HCT116 (cell line): ENCODE measurements around the gene CREB3. TPM values are rescaled to one million over a fixed set of nuclear protein-coding genes. Genes with fewer than 3 reads are reported as not detected.
A peak's percentile ranks its signal among the peaks of the same experiment; 100 is the strongest.

Experiments
- ATAC-seq: fragments of 200-7000 bp; cut with Tn5 transposase; 2 replicates; pipeline ENCODE4 v1.9.1; 2020; ENCODE audit warnings: mild to moderate bottlenecking, moderate library complexity
- BruUV-seq: library from RNA; stranded (reverse); fragments of 400-500 nt; replicated peaks from 2 replicates; lab custom pipeline; 2021; lab: Mats Ljungman, UMichigan
- CTCF ChIA-PET: fragments of 300-600 bp; sonication (Branson Sonifier 250); formaldehyde crosslinking; loops from one replicate; lab custom pipeline; 2021; ENCODE audit warnings: antibody characterized with exemption; lab: Charles Lee
- POLR2A ChIA-PET: fragments of 300-600, 350-600 bp; sonication (Branson Sonifier 250); formaldehyde crosslinking; loops from one replicate; lab custom pipeline; 2021; ENCODE audit warnings: antibody characterized with exemption; lab: Charles Lee
- RAD21 ChIA-PET, 2 experiments: fragments of 300-600 bp; sonication (Branson Sonifier 250); formaldehyde crosslinking; loops; one replicate each; lab custom pipeline; 2023; ENCODE audit warnings: low total read pairs in 2 of 2; ENCODE audit not compliant: uncharacterized antibody in 2 of 2, unreplicated experiment in 2 of 2, low non-redundant PET in 1 of 2; lab: Charles Lee
- DNase-seq: peaks from one replicate; pipeline ENCODE4 v3.0.0-alpha.2; 2010; ENCODE audit warnings: low read depth, low spot score
- H2AFZ ChIP-seq: fragments of 200-600 bp; shearing (Covaris generic), sonication (generic); 2 replicates; pipeline ENCODE4 v1.6.1; 2017; ENCODE audit warnings: low read depth, mixed run types, mixed read lengths, antibody characterized with exemption, low read length; ENCODE audit not compliant: poor library complexity, severe bottlenecking
- H3K27ac ChIP-seq: 2 replicates; pipeline ENCODE4 v1.5.1; 2012; ENCODE audit warnings: low read depth, low read length
- H3K27me3 ChIP-seq: fragments of 200-600 bp; sonication (generic); 2 replicates; pipeline ENCODE4 v1.6.1; 2016; ENCODE audit warnings: mixed run types, low read length, mixed read lengths; ENCODE audit not compliant: insufficient read depth
- H3K36me3 ChIP-seq, 2 experiments: fragments of 200-500 bp in 1 of 2; fragments of 200-600 bp in 1 of 2; sonication (Bioruptor generic) in 1 of 2; sonication (generic) in 1 of 2; 2 replicates each; pipeline versions ENCODE4 v1.5.1 to v1.6.1; 2014 to 2016; ENCODE audit warnings: low read length in 2 of 2, inconsistent platforms in 1 of 2, mixed read lengths in 1 of 2, mixed run types in 1 of 2; ENCODE audit not compliant: insufficient read depth in 2 of 2, control insufficient read depth in 1 of 2
- H3K4me1 ChIP-seq, 2 experiments: fragments of 200-600 bp in 1 of 2; sonication (generic) in 1 of 2; 2 replicates each; pipeline versions ENCODE4 v1.5.1 to v1.6.1; 2012 to 2017; ENCODE audit warnings: low read length in 2 of 2, inconsistent platforms in 1 of 2, mild to moderate bottlenecking in 1 of 2, mixed read lengths in 1 of 2, mixed run types in 1 of 2, moderate library complexity in 1 of 2; ENCODE audit not compliant: insufficient read depth in 2 of 2, control insufficient read depth in 1 of 2
- H3K4me2 ChIP-seq: fragments of 200-600 bp; sonication (generic); 2 replicates; pipeline ENCODE4 v1.6.1; 2017; ENCODE audit warnings: mixed run types, low read length, mixed read lengths
- H3K4me3 ChIP-seq, 2 experiments: fragments of 200-600 bp in 1 of 2; sonication (generic) in 1 of 2; replicated peaks in 1 of 2; 2 replicates each; pipeline ENCODE4 v1.5.1; 2011 to 2016; ENCODE audit warnings: low read length in 2 of 2, control low read depth in 1 of 2, low read depth in 1 of 2, mild to moderate bottlenecking in 1 of 2, mixed read lengths in 1 of 2, mixed run types in 1 of 2
- H3K79me2 ChIP-seq: fragments of 200-600 bp; sonication (generic); 2 replicates; pipeline ENCODE4 v1.6.1; 2017; ENCODE audit warnings: mild to moderate bottlenecking, mixed run types, low read length, moderate library complexity, mixed read lengths; ENCODE audit not compliant: insufficient read depth
- H3K9ac ChIP-seq: fragments of 200-600 bp; sonication (generic); 2 replicates; pipeline ENCODE4 v1.6.1; 2016; ENCODE audit warnings: low read length, mixed read lengths
- H3K9me2 ChIP-seq: fragments of 200-600 bp; sonication (generic), shearing (Covaris generic); 2 replicates; pipeline ENCODE4 v1.6.1; 2017; ENCODE audit warnings: mixed run types, mild to moderate bottlenecking, moderate library complexity; ENCODE audit not compliant: insufficient read depth
- H3K9me3 ChIP-seq, 2 experiments: fragments of 200-500 bp in 1 of 2; fragments of 200-600 bp in 1 of 2; sonication (Bioruptor generic) in 1 of 2; sonication (generic) in 1 of 2; 2 replicates each; pipeline ENCODE4 v1.6.1; 2014 to 2017; ENCODE audit warnings: low read length in 2 of 2, mixed read lengths in 2 of 2, inconsistent platforms in 1 of 2, low read depth in 1 of 2, mild to moderate bottlenecking in 1 of 2, mixed run types in 1 of 2, moderate library complexity in 1 of 2; ENCODE audit not compliant: control insufficient read depth in 1 of 2, insufficient read depth in 1 of 2
- H4K20me1 ChIP-seq: fragments of 200-600 bp; sonication (generic), shearing (Covaris generic); 2 replicates; pipeline ENCODE4 v1.6.1; 2017; ENCODE audit warnings: mixed run types, mild to moderate bottlenecking, moderate library complexity; ENCODE audit not compliant: insufficient read depth
- ATF3 ChIP-seq: IDR thresholded peaks from 2 replicates; pipeline ENCODE4 v1.6.1; 2012
- POLR2A ChIP-seq: IDR thresholded peaks from 2 replicates; pipeline ENCODE4 v1.7.0; 2011; ENCODE audit warnings: borderline replicate concordance; ENCODE audit not compliant: insufficient read depth, insufficient read length; ENCODE audit errors: extremely low read depth
- POLR2AphosphoS5 ChIP-seq: IDR thresholded peaks from 2 replicates; pipeline ENCODE4 v1.6.1; 2011; ENCODE audit warnings: mild to moderate bottlenecking, low read depth, low read length, moderate library complexity
- RAD21 ChIP-seq: IDR thresholded peaks from 2 replicates; pipeline ENCODE4 v1.6.1; 2012; ENCODE audit warnings: low read depth, mild to moderate bottlenecking
- ZFX ChIP-seq: fragments of 450-650 bp; IDR thresholded peaks from 2 replicates; pipeline ENCODE4 v1.6.1; 2017
- intact Hi-C: fragments of 100-400 bp; cut with micrococcal nuclease; formaldehyde crosslinking; loops from 2 replicates; pipeline ENCODE4 v1.10.0; 2022
- total RNA-seq: library from RNA; stranded (reverse); gene quantifications from one replicate; pipeline ENCODE4 v1.2.1, GENCODE V29; 2021; ENCODE audit not compliant: unreplicated experiment

The CREB3 gene
- total RNA-seq, 1 experiment from 2014 or later = 22.3 TPM

GRCh38 chr9:35748242-35748857, 15.9 kb downstream of the CREB3 start:
- Histone ChIP-seq H3K9me3 (no peaks in the 10 kb centered on the region), H3K4me2 (peak overlapping the region; percentile 96), H4K20me1 (peaks cover 7% of the 10 kb centered on the region; the same call in 1 of the 2 replicates), H3K36me3 (peaks cover 36 to 37% of the 10 kb centered on the region in 2 experiments; a peak in 3 of 4 replicates), H3K27ac (peak overlapping the region; percentile 98), H3K9ac (peak overlapping the region; percentile 88), H3K9me2 (no peaks in the 10 kb centered on the region), H2AFZ (no peak overlapping the region), H3K79me2 (peaks cover 66% of the 10 kb centered on the region), H3K27me3 (no peaks in the 10 kb centered on the region), H3K4me3 (peak overlapping the region; percentile 89 to 92), H3K4me1 (peaks cover 21 to 25% of the 10 kb centered on the region in 2 experiments)
- TF ChIP-seq RAD21 (no peak), ZFX (no peak), POLR2A (peak; percentile 5)
- POLR2A ChIA-PET = interaction anchor here (1.7 to 2.5 kb wide), 2 partner anchors 10 to 16 kb away, joined by 5 to 23 read pairs; partner anchors contain the start of genes CREB3 and TLN1
- RAD21 ChIA-PET = no interaction called here
- DNase-seq (no peak), ATAC-seq (no peak)
- no TSS peak for BruUV-seq
- CTCF ChIA-PET = interaction anchor here (0.7 to 2.7 kb wide), 7 partner anchors 8 to 275 kb away, joined by 3 to 15 read pairs (median 5); partner anchors contain the start of genes CREB3 and TLN1
- intact Hi-C loops = no loop called here

GRCh38 chr9:35748858-35749514, 16.5 kb downstream of the CREB3 start, which contains the start of the genes GBA2 and RGP1:
GBA2 (minus strand) TSS chr9:35749228; CDS start chr9:35748704, 524 bp downstream.
RGP1 (plus strand) TSS chr9:35749287; CDS start chr9:35749756, 469 bp downstream.
- H3K79me2 ChIP-seq = peaks cover 62% of the 10 kb centered on the region

More at GRCh38 chr9:35748858-35749514, 16.5 kb downstream of the CREB3 start, which contains the start of the genes GBA2 and RGP1:
- H3K36me3 ChIP-seq = peaks cover 31 to 35% of the 10 kb centered on the region in 2 experiments; a peak in 3 of 4 replicates
- BruUV-seq = no TSS peak
- POLR2A ChIA-PET = interaction anchor here (1.7 to 2.5 kb wide), 2 partner anchors 10 to 16 kb away, joined by 5 to 23 read pairs; partner anchors contain the start of genes CREB3 and TLN1
- H3K27ac ChIP-seq = peak within 1 kb of the TSS; percentile 98
- no peaks in the 10 kb centered on the region for H3K9me2 ChIP-seq
- intact Hi-C loops = loop anchor here (1.0 kb wide), 1 partner anchor 17 kb away; the partner anchor contains the start of genes CREB3 and TLN1
- peak within 1 kb of the TSS; percentile 89 to 92 for H3K4me3 ChIP-seq
- peaks cover 7% of the 10 kb centered on the region; the same call in 1 of the 2 replicates for H4K20me1 ChIP-seq
- no peaks in the 10 kb centered on the region for H3K9me3 ChIP-seq
- H3K4me2 ChIP-seq = peak within 1 kb of the TSS; percentile 96
- H3K4me1 ChIP-seq = peaks cover 21 to 25% of the 10 kb centered on the region in 2 experiments
- CTCF ChIA-PET = interaction anchor here (1.0 to 2.7 kb wide), 6 partner anchors 12 to 274 kb away, joined by 3 to 15 read pairs (median 3); partner anchors contain the start of genes CREB3 and TLN1
- H2AFZ ChIP-seq = no peak within 1 kb of the TSS
- DNase-seq (peak; percentile 42), ATAC-seq (peak; percentile 87)
- no peaks in the 10 kb centered on the region for H3K27me3 ChIP-seq
- H3K9ac ChIP-seq = peak within 1 kb of the TSS; percentile 88
- RAD21 ChIA-PET = interaction anchor here in 1 of 2 experiments (0.5 kb wide), 1 partner anchor 61 kb away, joined by 5 read pairs; no protein-coding TSS in a partner anchor
- TF ChIP-seq ZFX = peak; percentile 74
- peak; percentile 67; the same call in 1 of the 2 replicates for TF ChIP-seq POLR2AphosphoS5
- TF ChIP-seq ATF3 = no peak
